WI38 (cell line): Measurements from ENCODE around the gene USP6.
"Not testable (repeated sequence)": the region's sequence is repeated elsewhere in the genome, so short reads cannot be mapped to it uniquely, and the experiment has no call there.

Experiments used
- H3K4me3 ChIP-seq: 2 replicates; pipeline ENCODE4 v1.5.1; 2011; ENCODE audit warnings: low read depth, mild to moderate bottlenecking, control low read depth, low read length
- TF ChIP-seq, protein P1 (sequence below): IDR thresholded peaks from 2 replicates; pipeline ENCODE4 v1.5.1; 2012; ENCODE audit warnings: low read depth, mild to moderate bottlenecking, control low read depth, low read length

USP6 gene

DNA sequence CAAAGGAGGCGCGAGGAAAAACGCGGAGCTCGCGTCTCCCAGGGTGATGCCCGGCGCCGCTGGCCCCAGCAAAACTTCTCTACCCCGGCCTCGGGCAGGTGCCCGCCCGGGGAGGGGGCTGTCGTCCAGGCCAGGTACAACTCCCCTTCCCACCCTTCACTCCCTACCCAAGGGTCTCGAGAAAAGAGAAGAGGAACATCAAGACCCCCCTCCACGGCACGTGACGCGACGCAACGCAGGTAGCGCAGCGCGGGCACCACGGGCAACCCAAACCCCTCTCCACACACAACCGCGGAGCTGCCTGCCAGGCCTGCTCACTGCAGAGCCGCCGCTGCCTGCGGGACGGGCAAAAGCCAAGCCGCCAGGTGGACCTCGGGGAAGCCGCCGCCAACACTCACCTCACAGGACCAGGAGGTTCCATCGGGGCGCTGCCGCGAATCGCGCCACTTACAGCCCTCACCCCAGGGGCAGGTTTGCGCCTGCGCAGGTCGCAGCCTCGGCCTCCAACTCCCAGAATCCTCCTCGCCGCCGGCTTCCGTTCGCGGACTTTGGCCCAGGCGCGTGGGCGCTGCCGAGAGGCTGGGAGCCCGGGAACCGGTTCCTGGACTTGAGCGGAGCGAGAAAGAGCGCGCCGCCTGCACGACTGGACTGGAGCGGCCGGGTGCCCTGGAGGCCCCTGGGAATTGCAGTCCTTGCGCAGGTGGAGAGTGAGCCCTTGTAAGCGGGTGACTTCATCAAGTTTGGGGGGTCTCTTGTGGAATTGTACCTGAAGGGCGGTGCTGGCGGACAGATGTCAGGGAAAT is 4.2 kb upstream of the USP6 start, which contains the start of gene ZNF232:
Gene ZNF232 (minus strand): TSS at position 477 of the 803 bp plus-strand sequence. CDS start 56 bp downstream, at position 421.
- TF ChIP-seq, protein P1, sequence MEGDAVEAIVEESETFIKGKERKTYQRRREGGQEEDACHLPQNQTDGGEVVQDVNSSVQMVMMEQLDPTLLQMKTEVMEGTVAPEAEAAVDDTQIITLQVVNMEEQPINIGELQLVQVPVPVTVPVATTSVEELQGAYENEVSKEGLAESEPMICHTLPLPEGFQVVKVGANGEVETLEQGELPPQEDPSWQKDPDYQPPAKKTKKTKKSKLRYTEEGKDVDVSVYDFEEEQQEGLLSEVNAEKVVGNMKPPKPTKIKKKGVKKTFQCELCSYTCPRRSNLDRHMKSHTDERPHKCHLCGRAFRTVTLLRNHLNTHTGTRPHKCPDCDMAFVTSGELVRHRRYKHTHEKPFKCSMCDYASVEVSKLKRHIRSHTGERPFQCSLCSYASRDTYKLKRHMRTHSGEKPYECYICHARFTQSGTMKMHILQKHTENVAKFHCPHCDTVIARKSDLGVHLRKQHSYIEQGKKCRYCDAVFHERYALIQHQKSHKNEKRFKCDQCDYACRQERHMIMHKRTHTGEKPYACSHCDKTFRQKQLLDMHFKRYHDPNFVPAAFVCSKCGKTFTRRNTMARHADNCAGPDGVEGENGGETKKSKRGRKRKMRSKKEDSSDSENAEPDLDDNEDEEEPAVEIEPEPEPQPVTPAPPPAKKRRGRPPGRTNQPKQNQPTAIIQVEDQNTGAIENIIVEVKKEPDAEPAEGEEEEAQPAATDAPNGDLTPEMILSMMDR: no peak
- H3K4me3 ChIP-seq: peak within 1 kb of the TSS; percentile 77

DNA sequence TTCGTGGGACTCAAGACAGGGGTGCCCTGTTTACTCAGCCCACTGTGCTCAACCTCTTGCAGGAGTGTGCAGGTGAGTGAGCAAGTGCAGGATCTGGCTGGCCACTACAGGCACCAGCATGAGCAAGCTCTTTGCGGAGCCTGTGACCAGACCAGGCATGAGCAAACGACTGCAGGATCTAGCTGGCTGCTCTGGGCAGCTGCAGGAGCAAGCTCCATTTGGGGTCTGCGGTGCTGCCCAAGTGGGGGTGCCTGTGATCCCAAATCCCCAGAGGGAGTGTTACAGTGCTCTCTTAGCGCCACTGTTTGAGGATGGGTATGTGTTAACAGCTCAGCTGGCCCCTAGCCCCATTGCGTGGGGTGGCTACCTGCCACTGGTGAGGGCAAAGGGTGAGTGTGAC is 2.4 kb downstream of the USP6 start:
- TF ChIP-seq, protein P1: no peak
- H3K4me3 ChIP-seq: no peak overlapping the region

DNA sequence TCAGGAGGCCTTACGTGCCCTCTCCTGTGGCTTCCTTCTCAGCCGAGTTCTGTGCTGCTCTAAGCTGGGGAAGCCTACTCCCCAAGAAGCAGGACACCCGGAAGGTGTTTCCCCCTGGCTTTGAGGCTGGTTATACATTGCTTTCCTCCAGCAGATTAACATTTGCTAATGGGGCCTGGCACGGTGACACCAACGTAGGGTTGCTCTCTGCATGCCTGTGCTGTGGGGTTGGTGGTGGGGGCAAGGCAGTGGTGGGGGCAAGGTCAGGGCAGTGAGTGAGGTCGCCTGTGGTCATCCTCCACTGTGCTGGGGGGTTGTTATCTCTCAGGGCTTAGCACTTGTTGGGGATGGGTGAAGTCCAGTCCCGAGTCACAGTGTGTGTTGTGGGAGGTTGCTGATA is 4.2 kb downstream of the USP6 start:
- TF ChIP-seq, protein P1: no peak
- no peak overlapping the region for H3K4me3 ChIP-seq

DNA sequence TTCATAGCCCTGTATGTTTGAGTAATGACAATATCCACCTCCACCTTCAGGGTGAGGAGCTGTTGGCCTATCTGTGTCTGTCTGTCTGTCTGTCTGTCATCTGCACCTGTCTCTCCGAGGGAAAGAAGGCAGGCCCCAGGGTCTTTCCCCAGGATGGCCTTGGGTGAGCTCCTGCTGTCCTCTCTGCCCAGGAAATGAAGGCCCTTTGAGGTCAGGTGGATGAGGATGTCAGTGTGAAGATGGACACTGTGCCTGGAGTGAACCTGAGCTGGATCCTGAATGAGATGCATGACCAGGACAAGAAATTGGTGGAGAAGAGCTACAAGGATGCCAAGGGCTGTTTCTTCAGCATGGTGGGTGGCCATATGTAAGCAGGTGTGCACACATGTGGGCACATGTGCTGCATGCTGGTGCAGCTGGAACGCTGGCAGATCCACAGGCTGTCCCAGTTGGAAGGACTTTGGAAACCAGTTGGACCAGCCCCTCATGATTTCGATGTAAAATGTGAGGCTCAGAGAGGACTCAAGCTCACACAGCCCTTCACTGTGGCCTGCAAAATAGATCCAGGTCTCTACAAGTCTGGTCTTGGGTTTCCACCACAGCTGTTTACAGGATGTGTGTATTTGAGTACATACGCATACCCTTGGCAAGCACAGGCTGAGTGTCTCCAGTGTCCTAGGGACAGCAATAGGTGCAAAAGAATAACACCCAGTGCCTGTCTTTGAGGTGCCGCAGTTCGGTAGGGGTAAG is 4.8 kb downstream of the USP6 start:
- not testable (repeated sequence) for H3K4me3 ChIP-seq

DNA sequence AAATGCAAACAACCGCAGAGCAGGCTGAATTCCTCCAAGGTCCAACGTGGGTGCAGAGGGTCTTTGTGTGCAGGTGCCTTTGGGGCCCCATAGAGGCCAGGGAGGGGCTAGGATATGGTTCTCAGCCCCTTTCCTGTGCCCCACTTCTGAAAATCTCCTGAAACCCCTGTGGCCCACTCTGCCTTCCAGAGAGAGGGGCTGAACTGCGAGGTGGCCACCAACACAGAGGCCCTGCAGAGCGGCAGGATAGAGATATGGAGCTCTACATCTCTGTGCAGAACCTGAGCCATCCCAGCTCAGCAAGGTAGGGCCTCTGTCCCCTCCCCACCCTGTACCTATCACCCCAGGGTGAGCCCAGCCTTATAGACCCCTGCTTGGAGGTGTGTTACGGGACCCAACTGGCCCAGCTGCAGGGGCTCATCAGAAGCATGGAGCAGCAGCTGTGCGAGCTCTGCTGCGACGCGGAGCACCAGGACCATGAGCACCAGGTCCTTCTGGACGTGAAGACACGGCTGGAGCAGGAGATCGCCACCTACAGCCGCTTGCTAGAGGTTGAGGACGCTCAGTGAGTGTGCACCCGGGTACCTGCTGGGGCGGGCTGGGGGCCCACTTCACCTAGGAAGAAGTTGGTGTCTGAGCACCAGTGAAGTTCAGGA is 5.5 kb downstream of the USP6 start:
- TF ChIP-seq, protein P1: no peak
- H3K4me3 ChIP-seq: no peak overlapping the region

DNA sequence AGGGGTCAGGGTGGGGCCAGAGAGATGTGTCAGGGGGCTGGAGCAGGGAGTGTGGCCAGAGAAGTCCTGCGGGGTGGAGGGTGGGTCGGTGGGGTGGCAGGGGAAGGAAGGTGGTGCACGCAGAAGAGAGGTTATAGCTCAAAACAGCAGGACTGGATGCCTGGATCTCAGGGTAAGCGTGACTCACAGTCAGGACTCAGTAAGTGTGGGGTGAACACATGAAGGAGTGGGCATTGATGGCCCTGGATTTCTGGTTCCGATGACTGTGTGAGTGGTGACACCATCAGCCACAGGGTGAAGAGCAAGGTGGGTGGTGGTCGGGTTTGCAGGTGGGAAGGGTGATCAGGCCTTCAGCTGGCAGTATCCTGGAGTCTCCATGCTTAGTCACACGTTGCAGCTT is 6.2 kb downstream of the USP6 start:
- H3K4me3 ChIP-seq: not testable (repeated sequence)

DNA sequence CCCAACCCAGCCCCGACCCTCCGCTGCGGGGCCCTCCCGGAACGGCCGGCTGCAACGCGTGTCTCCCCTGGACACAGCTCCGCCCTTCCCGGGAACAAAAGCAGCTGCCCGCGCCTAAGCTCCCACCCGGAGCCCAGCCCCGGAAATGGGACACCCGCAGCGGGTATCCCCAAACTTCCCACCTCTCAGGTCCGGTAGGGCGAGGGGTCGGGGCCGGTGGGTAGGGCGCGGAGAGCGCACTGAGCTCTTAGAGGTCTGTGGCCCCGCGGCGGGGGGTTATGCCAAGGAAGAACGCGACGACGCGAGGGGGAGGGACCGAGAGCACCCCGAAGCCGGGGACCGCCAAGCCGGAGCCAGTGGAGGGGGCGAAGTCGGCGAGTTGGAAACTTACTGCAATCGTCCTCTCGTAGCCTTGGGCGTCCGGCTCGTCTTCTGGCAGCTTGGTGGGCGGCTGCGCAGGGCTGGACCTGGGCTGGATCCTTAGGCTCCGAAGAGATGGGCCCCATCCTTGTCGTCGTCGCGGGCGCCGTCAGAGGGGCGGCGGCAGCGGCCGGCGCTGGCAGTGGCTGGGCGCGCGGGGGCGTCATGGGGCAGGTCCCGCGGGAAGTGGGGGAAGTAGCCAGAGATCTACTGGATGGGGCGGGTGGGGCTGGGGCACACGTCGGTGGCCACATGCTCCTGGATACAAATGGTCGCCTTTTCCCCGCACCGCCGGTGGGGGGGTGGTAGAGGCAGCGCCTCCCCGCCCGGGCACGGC is 6.9 kb downstream of the USP6 start:
- TF ChIP-seq, protein P1: no peak
- H3K4me3 ChIP-seq: peak overlapping the region; percentile 35
